ENCODE data around the gene KRTAP10-2.
A peak's percentile ranks its signal among the peaks of the same experiment; 100 is the strongest.
"Not testable (repeated sequence)": the region's sequence is repeated elsewhere in the genome, so short reads cannot be mapped to it uniquely, and the experiment has no call there.

The KRTAP10-2 gene

GRCh38 chr21:44514218-44514520 lies 37.1 kb downstream of the KRTAP10-2 start:
- no peak for DNase-seq (ENCODE audit: low read depth)

- DNase-seq (ENCODE audit: low read depth), result no peak
These were observed 37.7 kb downstream of the KRTAP10-2 start for GRCh38 chr21:44513389-44514217.

GRCh38 chr21:44512496-44513388 lies 38.6 kb downstream of the KRTAP10-2 start:
- DNase-seq (ENCODE audit: low read depth), result no peak

GRCh38 chr21:44511938-44512275 lies 39.4 kb downstream of the KRTAP10-2 start:
- no peak for DNase-seq (ENCODE audit: low read depth)

GRCh38 chr21:44511219-44511937 lies 39.9 kb downstream of the KRTAP10-2 start:
- DNase-seq (ENCODE audit: low read depth), result no peak

GRCh38 chr21:44510508-44511218 lies 40.6 kb downstream of the KRTAP10-2 start:
- DNase-seq (ENCODE audit: low read depth), result peak; percentile 73

GRCh38 chr21:44510109-44510507 lies 41.2 kb downstream of the KRTAP10-2 start:
- DNase-seq (ENCODE audit: low read depth), result no peak

GRCh38 chr21:44509539-44509938 lies 41.8 kb downstream of the KRTAP10-2 start:
- no peak for DNase-seq (ENCODE audit: low read depth)

GRCh38 chr21:44508711-44509445 lies 42.4 kb downstream of the KRTAP10-2 start:
- DNase-seq (ENCODE audit: low read depth), result no peak

- no peak for DNase-seq (ENCODE audit: low read depth)
These were observed 42.9 kb downstream of the KRTAP10-2 start for GRCh38 chr21:44508426-44508710.

GRCh38 chr21:44507673-44508425 lies 43.5 kb downstream of the KRTAP10-2 start:
- DNase-seq (ENCODE audit: low read depth), result no peak

- DNase-seq (ENCODE audit: low read depth), result no peak
These were observed 44.7 kb downstream of the KRTAP10-2 start for GRCh38 chr21:44506279-44507255.

- no peak for DNase-seq (ENCODE audit: low read depth)
These were observed 45.5 kb downstream of the KRTAP10-2 start for GRCh38 chr21:44505673-44506278.

GRCh38 chr21:44503901-44504399 lies 47.4 kb downstream of the KRTAP10-2 start:
- no peak for DNase-seq (ENCODE audit: low read depth)

GRCh38 chr21:44503006-44503889 lies 48.1 kb downstream of the KRTAP10-2 start:
- not testable (repeated sequence) for DNase-seq (ENCODE audit: low read depth)

- DNase-seq (ENCODE audit: low read depth), result no peak
These were observed 48.9 kb downstream of the KRTAP10-2 start for GRCh38 chr21:44502171-44502958.
